Aorta (tissue), 5 donors: Measurements from ENCODE around the gene PROM2. TPM values are rescaled to one million over a fixed set of nuclear protein-coding genes. Genes with fewer than 3 reads are reported as not detected.

Source experiments
- ATAC-seq: fragments of 200-7000 bp; cut with Tn5 transposase; one replicate; pipeline ENCODE4 v1.9.1; 2022; ENCODE audit warnings: moderate library complexity; ENCODE audit not compliant: low FRiP score
- DNase-seq, 2 donors: peaks; one replicate each; pipeline ENCODE4 v3.0.0-alpha.2; 2020
- H3K27ac ChIP-seq, 2 donors: one replicate each; pipeline ENCODE4 v1.5.1; 2013; ENCODE audit warnings: low read length in 2 of 2, mild to moderate bottlenecking in 2 of 2, moderate library complexity in 2 of 2, control low read depth in 1 of 2, inconsistent platforms in 1 of 2, low read depth in 1 of 2
- H3K27me3 ChIP-seq, 2 donors: one replicate each; pipeline ENCODE4 v1.6.1; 2013; ENCODE audit warnings: control low read depth in 1 of 2, low read length in 1 of 2, mild to moderate bottlenecking in 1 of 2, moderate library complexity in 1 of 2; ENCODE audit not compliant: insufficient read depth in 2 of 2, control insufficient read depth in 1 of 2
- H3K36me3 ChIP-seq, 2 donors: one replicate each; pipeline ENCODE4 v1.6.1; 2013; ENCODE audit warnings: control low read depth in 1 of 2, low read length in 1 of 2, mild to moderate bottlenecking in 1 of 2; ENCODE audit not compliant: insufficient read depth in 2 of 2, control insufficient read depth in 1 of 2
- H3K4me1 ChIP-seq, 2 donors: one replicate each; pipeline ENCODE4 v1.6.1; 2013; ENCODE audit warnings: low read length in 2 of 2, control low read depth in 1 of 2, mild to moderate bottlenecking in 1 of 2, moderate library complexity in 1 of 2; ENCODE audit not compliant: insufficient read depth in 2 of 2, control insufficient read depth in 1 of 2
- H3K4me3 ChIP-seq, 2 donors: one replicate each; pipeline ENCODE4 v1.5.1; 2013; ENCODE audit warnings: low read length in 2 of 2, control low read depth in 1 of 2, mild to moderate bottlenecking in 1 of 2
- H3K9me3 ChIP-seq: one replicate; pipeline ENCODE4 v1.6.1; 2013; ENCODE audit warnings: mild to moderate bottlenecking, low read length; ENCODE audit not compliant: control insufficient read depth
- WGBS, 2 donors: extraction: QIAGEN DNeasy Blood & Tissue Kit; methylation state at CpG; one replicate each; pipeline ENCODE4 v1.1.7; 2013; 5-methylcytosine and 5-hydroxymethylcytosine counted together
- intact Hi-C, 2 donors: fragments of 100-400 bp; cut with DNase I; formaldehyde crosslinking; loops; one replicate each; pipeline versions ENCODE4 v1.14.2 to v1.15.0; 2022
- polyA plus RNA-seq, 2 donors: library from polyadenylated mRNA; stranded (reverse); fragments of 200-250 nt; gene quantifications; one replicate each; pipeline ENCODE4 v1.2.3, GENCODE V29; 2013
- total RNA-seq, 2 donors: library from RNA; stranded (reverse); fragmentation: NEBNext Ultra II Directional; extraction: Animal tissue kit (Norgen Biotek cat#: 25700); gene quantifications; one replicate each; pipeline ENCODE4 v1.2.1, GENCODE V29; 2021
- donor health status: healthy with polysubstance abuse.
- donor health status: Bipolar disorder and iron deficiency.
- donor health status: DM: no; HTN: no; CAD: no.
- donor health status: DM: no; HTN: no; CAD: no.
- donor health status: DM: yes; HTN: yes; CAD: no.

PROM2 gene
- total and polyA plus RNA-seq, 4 donors: 1.4 to 2.8 (median 1.4) TPM; not detected in 1

DNA sequence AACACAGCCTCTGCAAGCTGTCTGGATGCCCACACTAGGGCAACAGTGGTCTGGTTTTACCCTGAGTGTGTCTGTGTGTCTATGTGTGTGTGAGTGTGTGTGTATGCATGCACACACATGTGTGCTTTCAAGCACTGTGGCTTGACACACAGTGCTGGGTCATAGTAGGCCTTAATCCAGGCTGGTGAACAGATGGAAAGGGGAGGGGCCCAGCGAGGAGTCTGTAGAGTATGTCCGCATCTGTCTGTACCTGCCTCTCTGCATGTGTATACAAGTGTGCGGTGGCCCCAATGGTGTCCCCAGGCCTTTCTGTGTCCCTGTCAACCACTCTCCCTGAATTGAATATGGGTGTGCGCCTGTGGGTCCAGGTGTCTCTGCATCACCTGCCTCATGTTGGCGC is 13.6 kb downstream of the PROM2 start:
- no peaks in the 10 kb centered on the region for H3K36me3 ChIP-seq
- WGBS, 2 donors: 95 to 97% methylated on average over 5 of the region's 5 CpGs
- no peak for ATAC-seq
- no peak overlapping the region for H3K4me3 ChIP-seq
- no peaks in the 10 kb centered on the region for H3K4me1 ChIP-seq
- H3K9me3 ChIP-seq: peaks cover 4% of the 10 kb centered on the region
- no peak for DNase-seq
- intact Hi-C loops: no loop called here
- no peaks in the 10 kb centered on the region for H3K27me3 ChIP-seq
- H3K27ac ChIP-seq: no peak overlapping the region

DNA sequence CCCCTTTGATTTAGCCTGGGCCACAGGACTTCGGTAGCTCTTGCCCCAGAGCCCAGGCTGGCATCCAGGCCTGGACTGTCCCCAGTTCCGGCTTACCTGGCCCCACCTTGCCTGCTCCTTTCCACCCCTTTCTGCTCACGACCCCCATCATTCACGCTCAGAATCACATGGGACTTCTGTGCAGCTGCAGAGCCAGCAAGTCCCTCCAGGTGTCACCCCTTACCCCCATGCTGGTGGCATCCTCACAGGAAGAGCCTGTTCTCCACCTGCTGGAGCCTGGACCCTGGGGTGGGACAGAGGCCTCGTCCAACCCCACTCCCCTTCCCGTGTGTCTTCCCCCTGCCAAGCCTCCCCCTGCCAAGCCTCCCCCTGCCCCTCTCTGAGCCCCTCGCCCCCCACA is 15.0 kb downstream of the PROM2 start:
- Histone ChIP-seq H3K4me3 (no peak overlapping the region), H3K4me1 (no peaks in the 10 kb centered on the region), H3K36me3 (no peaks in the 10 kb centered on the region), H3K9me3 (peaks cover 4% of the 10 kb centered on the region), H3K27ac (no peak overlapping the region), H3K27me3 (no peaks in the 10 kb centered on the region)
- ATAC-seq: no peak
- intact Hi-C loops: no loop called here
- 79 to 82% methylated on average over 7 of the region's 7 CpGs for WGBS, 2 donors
- no peak for DNase-seq

DNA sequence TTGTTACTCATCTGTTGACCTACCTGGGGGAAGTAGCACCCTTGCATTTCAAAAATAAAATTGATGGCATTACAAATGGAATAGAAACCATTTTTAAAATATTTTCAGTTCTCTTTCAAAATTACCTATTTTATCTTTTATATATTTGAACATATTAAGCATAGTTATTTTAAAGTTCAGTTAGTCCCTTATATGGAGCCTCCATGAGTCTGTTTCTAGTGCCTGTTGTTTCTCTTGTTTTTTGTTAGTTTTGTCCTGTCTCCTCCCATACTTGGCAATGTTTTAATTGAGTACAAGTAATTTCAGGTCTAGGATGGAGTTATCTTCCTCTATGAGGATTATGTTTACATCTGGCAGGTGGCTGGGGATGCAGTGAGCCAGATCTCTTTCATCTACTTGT is 17.0 kb downstream of the PROM2 start:
- DNase-seq: no peak

DNA sequence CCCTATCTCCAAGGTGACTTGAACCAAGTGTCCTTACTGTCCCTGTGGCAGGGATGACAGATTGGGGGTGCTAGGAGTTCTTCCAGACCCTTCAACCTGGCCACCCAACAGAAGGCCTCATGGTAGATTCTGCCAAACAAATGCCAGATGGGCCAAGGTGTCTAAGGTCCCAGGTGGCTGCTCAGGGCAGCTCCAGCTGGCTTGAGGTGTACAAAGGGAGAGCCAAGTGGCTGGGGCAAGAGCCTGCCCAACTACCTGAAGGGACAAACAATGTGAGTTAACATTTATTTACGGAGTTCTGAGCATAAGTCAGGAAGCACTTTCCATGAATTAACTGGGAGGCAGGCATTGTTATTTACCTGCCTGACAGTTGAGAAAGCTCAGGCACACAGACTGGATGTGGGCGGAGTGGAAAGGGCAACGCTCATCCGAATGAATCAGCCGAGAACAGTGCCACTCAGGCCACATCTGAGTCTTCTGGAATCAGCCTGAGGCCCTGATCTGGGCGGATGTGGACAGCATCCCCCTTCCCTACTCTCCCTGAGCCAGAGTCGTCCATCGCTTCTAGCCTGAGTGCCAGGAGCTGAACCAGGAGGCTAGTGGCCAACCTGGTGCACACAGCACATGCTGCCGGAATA is 18.5 kb downstream of the PROM2 start:
- H3K36me3 ChIP-seq: no peaks in the 10 kb centered on the region
- ATAC-seq (no peak), DNase-seq (no peak)
- no peaks in the 10 kb centered on the region for H3K4me1 ChIP-seq
- H3K4me3 ChIP-seq: no peak overlapping the region
- H3K9me3 ChIP-seq: peaks cover 4% of the 10 kb centered on the region
- 95 to 98% methylated on average over 9 of the region's 9 CpGs for WGBS, 2 donors
- H3K27ac ChIP-seq: no peak overlapping the region
- no peaks in the 10 kb centered on the region for H3K27me3 ChIP-seq
- intact Hi-C loops: no loop called here

More for the DNA sequence above, 17.0 kb downstream of the PROM2 start:
- no peak for ATAC-seq
- Histone ChIP-seq H3K27ac (no peak overlapping the region), H3K4me3 (no peak overlapping the region), H3K9me3 (peaks cover 4% of the 10 kb centered on the region), H3K36me3 (no peaks in the 10 kb centered on the region), H3K4me1 (no peaks in the 10 kb centered on the region), H3K27me3 (no peaks in the 10 kb centered on the region)
- intact Hi-C loops: no loop called here

DNA sequence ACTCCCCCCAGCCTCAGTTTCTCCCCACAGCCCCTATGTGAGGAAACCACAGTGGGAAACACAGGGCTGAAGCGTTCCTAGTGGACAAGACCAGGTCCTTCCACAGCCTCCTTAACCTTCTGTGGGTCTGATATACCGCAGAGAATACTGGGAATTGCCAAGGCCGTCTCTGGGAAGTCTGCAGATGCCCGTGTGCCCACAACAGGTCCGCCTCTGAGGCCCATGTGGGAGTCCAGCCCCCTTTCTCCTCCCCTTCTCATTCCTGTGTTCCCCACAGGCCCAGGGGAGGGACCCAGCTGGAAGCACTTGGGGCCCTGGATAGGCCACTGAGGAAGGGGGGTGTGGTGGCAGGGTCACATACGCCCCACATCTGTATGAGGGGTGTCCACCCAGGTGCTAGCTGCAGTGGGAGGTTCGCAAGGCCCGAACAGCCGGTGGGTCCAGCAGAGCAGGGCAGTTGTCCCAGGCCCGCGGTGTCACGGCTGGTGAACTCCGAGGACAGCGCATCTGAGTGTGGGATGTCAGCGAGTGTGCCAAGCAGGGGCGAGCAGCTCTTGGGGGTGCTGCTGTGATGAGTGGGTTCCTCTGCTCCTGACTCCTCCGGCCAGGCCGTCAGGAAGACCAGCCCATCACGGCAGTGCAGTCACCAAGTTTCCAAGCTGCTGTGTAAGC is 20.5 kb downstream of the PROM2 start:
- H3K27me3 ChIP-seq: no peaks in the 10 kb centered on the region
- no peak overlapping the region for H3K4me3 ChIP-seq
- peaks cover 4% of the 10 kb centered on the region for H3K9me3 ChIP-seq
- H3K4me1 ChIP-seq: no peaks in the 10 kb centered on the region
- intact Hi-C loops: no loop called here
- DNase-seq (no peak), ATAC-seq (no peak)
- 94 to 96% methylated on average over 19 of the region's 19 CpGs for WGBS, 2 donors
- H3K27ac ChIP-seq: no peak overlapping the region
- no peaks in the 10 kb centered on the region for H3K36me3 ChIP-seq

DNA sequence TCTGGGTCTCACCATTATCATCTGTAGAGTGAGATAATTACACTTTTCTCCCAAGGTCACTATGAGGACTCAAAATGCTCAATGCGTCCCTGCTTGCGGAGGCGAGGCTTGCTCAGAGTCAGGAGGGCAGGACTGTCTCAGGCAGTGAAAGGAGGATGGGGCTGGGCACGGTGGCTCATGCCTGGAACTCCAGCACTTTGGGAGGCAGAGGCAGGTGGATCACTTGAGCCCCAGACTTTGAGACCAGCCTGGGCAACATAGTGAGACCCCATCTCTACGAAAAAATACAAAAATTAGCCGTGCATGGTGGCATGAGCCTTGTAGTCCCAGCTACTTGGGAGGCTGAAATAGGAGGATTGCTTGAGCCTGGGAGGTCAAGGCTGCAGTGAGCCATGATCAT is 21.1 kb downstream of the PROM2 start:
- 93 to 95% methylated on average over 6 of the region's 6 CpGs for WGBS, 2 donors
- H3K4me3 ChIP-seq: no peak overlapping the region
- H3K9me3 ChIP-seq: peaks cover 4% of the 10 kb centered on the region
- intact Hi-C loops: no loop called here
- no peak for DNase-seq
- no peak for ATAC-seq
- no peaks in the 10 kb centered on the region for H3K27me3 ChIP-seq
- H3K36me3 ChIP-seq: no peaks in the 10 kb centered on the region
- H3K27ac ChIP-seq: no peak overlapping the region
- H3K4me1 ChIP-seq: no peaks in the 10 kb centered on the region

DNA sequence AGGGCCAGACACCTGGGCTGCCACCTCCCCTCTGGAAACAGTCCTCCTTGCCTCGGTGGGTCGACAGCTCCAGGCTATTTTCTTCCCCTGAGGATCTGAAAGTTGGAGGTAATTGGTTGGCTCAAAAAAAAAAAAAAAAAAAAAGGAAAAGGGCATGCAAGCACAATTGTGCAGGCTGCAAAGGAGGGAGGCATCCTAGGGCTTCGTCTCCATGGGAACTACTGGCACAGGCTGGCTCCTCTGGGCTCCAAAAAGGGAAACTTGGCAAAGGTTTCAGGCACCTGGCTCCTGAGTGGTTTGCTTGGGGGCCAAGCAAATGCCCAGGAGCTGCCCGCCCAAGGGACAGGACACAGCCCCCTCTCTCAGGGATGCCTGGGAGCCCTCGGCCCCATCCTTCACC is 21.8 kb downstream of the PROM2 start:
- DNase-seq (no peak), ATAC-seq (no peak)
- peaks cover 2% of the 10 kb centered on the region for H3K9me3 ChIP-seq
- H3K36me3 ChIP-seq: no peaks in the 10 kb centered on the region
- 27 to 30% methylated on average over 5 of the region's 5 CpGs for WGBS, 2 donors
- H3K27me3 ChIP-seq: no peaks in the 10 kb centered on the region
- H3K4me3 ChIP-seq: no peak overlapping the region
- no peak overlapping the region for H3K27ac ChIP-seq
- H3K4me1 ChIP-seq: no peaks in the 10 kb centered on the region
- intact Hi-C loops: no loop called here

DNA sequence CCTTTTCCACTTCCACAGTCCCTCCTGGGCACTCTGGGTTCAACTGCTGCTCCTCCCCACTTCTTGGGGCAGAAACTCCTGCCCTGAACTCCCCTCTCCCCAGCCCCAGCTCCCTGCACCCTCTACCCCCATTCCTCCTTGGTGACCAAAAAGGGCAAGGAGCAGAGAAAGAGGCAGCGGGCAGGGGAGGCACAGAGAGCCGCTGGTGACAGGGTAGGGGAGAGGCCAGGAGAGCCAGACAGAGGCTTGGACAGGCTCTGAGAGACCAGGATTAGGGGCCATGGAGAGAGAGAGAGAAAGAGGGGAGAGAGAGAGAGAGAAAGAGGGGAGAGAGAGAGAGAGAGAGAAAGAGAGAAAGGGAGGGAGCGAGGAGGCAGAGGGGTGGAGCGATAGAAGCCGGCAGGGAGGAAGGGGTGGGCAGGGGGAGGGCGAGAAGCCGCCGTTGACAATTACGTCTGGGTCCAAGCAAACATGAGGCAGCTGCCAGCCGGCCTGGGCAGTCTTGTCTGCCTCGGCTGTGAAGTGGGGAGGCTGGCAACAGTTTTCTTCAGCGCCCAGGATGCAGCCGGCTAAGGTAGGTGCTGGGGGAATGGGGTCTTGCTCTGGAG is 22.7 kb downstream of the PROM2 start, which contains the start of gene KCNIP3:
Gene KCNIP3 (plus strand): TSS at position 468 of the 608 bp plus-strand sequence. CDS start 92 bp downstream, at position 560.
- no peak for DNase-seq
- intact Hi-C loops: no loop called here
- Histone ChIP-seq H3K36me3 (no peaks in the 10 kb centered on the region), H3K4me3 (no peak within 1 kb of the TSS), H3K4me1 (no peaks in the 10 kb centered on the region), H3K27me3 (no peaks in the 10 kb centered on the region), H3K9me3 (no peaks in the 10 kb centered on the region), H3K27ac (no peak within 1 kb of the TSS)
- WGBS, 2 donors: 2 to 3% methylated on average over 8 to 13 of the region's 13 CpGs
- no peak for ATAC-seq
